HG03108 (cell line): ENCODE results near the gene MEAK7.

Source experiments
- ATAC-seq: cut with Tn5 transposase; IDR thresholded peaks from one replicate; pipeline ENCODE4 v1.9.1; 2021; ENCODE audit warnings: moderate library complexity; ENCODE audit not compliant: unreplicated experiment

The MEAK7 gene

GRCh38 chr16:84471316-84471715, 33.1 kb downstream of the MEAK7 start:
- no peak for ATAC-seq

- no peak for ATAC-seq
Observed at GRCh38 chr16:84467709-84468108, 36.8 kb downstream of the MEAK7 start.

- no peak for ATAC-seq
Observed at GRCh38 chr16:84467256-84467655, 37.2 kb downstream of the MEAK7 start.

GRCh38 chr16:84466692-84467091, 37.8 kb downstream of the MEAK7 start:
- ATAC-seq, result no peak

- no peak for ATAC-seq
Observed at GRCh38 chr16:84465154-84465553, 39.3 kb downstream of the MEAK7 start.

- ATAC-seq, result no peak
Observed at GRCh38 chr16:84464116-84464515, 40.3 kb downstream of the MEAK7 start.

- ATAC-seq, result no peak
Observed at GRCh38 chr16:84463221-84463620, 41.2 kb downstream of the MEAK7 start.

GRCh38 chr16:84462296-84463210, 41.9 kb downstream of the MEAK7 start:
- no peak for ATAC-seq

- ATAC-seq, result no peak
Observed at GRCh38 chr16:84461413-84462295, 42.8 kb downstream of the MEAK7 start.

GRCh38 chr16:84461029-84461412, 43.4 kb downstream of the MEAK7 start:
- ATAC-seq, result no peak

- ATAC-seq, result no peak
Observed at GRCh38 chr16:84460406-84461028, 43.9 kb downstream of the MEAK7 start.

- ATAC-seq, result no peak
Observed at GRCh38 chr16:84459941-84460405, 44.5 kb downstream of the MEAK7 start.

- no peak for ATAC-seq
Observed at GRCh38 chr16:84459533-84459894, 44.9 kb downstream of the MEAK7 start.

GRCh38 chr16:84458606-84459532, 45.6 kb downstream of the MEAK7 start:
- ATAC-seq, result no peak

GRCh38 chr16:84455031-84455430, 49.4 kb downstream of the MEAK7 start:
- no peak for ATAC-seq
